AG04450 (cell line): ENCODE measurements around the gene RASSF3. TPM values are rescaled to one million over a fixed set of nuclear protein-coding genes. Genes with fewer than 3 reads are reported as not detected.
A peak's percentile ranks its signal among the peaks of the same experiment; 100 is the strongest.
"Not testable (repeated sequence)": the region's sequence is repeated elsewhere in the genome, so short reads cannot be mapped to it uniquely, and the experiment has no call there.

Experiments used
- CTCF ChIA-PET: fragments of 300-600, 350-600 bp; formaldehyde crosslinking; extraction: SDS; loops from one replicate; lab custom pipeline; 2022; ENCODE audit warnings: antibody characterized with exemption, inconsistent platforms; lab: Charles Lee
- POLR2A ChIA-PET: fragments of 350-600 bp; formaldehyde crosslinking; extraction: SDS; loops from one replicate; lab custom pipeline; 2021; ENCODE audit warnings: antibody characterized with exemption, inconsistent platforms; lab: Yijun Ruan, JAX
- DNase-seq: peaks from one replicate; pipeline ENCODE4 v3.0.0-alpha.2; 2011; ENCODE audit warnings: low read depth, low spot score
- H3K27ac ChIP-seq: one replicate; pipeline ENCODE4 v1.5.1; 2012; ENCODE audit warnings: low read depth, low read length, control low read depth
- H3K27me3 ChIP-seq: one replicate; pipeline ENCODE4 v1.6.0; 2012; ENCODE audit warnings: low read length; ENCODE audit not compliant: control insufficient read depth, insufficient read depth
- H3K4me3 ChIP-seq: 2 replicates; pipeline ENCODE4 v1.5.1; 2011; ENCODE audit warnings: mild to moderate bottlenecking, low read depth, low read length, control low read depth
- H3K9me3 ChIP-seq: 2 replicates; pipeline ENCODE4 v1.5.1; 2012; ENCODE audit warnings: low read length; ENCODE audit not compliant: control insufficient read depth, insufficient read depth
- polyA plus RNA-seq: library from polyadenylated mRNA; depleted of rRNA; stranded (reverse); fragments of >200 nt; gene quantifications from 2 replicates; pipeline ENCODE4 v1.2.3, GENCODE V29; 2011
- TF ChIP-seq, protein P1 (sequence below): IDR thresholded peaks from 2 replicates; pipeline ENCODE4 v1.5.1; 2011; ENCODE audit warnings: low read depth, low read length, control low read depth, inconsistent platforms

The RASSF3 gene
- polyA plus RNA-seq, 1 experiment = 46.7 TPM

DNA sequence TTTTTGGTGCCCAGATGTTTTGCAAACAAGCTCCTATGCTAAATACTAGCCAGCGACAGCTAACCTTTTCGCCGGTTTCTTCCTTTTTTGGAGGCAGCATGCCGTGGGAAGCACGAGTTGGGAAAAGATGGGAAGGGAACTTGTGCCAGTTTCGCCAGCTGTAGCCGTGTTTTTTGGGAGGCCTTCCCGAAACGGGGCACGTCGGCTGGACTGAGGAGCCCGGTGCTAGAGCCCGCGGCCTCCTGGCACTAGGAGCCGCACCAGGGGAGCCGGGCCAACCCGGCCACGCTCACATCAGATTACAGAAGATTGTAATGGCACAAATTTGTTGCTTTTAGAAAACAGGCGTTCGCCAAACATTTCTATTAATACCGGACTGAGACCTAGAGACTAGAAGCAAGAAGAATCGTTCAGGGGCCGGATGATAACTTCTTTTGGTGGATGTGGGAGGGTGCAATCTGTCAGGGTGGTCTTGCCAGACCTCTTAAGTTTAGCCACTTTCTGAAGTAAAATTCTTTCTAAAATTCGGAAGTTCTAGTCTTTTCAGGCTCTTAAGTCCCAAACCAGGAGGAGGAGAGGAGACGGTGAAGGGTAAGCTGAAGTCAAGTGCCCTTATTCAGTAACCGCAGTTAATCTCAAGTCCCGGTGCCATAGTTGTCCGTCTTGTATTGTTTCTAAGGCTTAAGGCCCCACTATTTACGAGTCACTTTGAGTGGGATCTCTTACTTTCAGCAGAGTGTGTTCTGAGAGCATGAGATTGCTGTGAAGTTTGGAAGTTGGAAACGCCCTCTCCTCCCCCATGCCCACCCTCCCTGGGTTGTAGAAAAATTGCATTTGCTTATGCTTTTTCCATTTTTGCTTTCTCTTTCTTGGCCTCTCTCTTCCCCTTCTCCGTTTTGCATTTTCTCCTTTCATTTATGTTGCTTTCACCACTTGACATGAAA lies 1.3 kb downstream of the RASSF3 start:
- Histone ChIP-seq H3K27me3 (no peaks in the 10 kb centered on the region), H3K9me3 (peaks cover 3% of the 10 kb centered on the region; the same call in 1 of the 2 replicates), H3K27ac (peak overlapping the region; percentile 75), H3K4me3 (peak overlapping the region; percentile 90)
- ChIA-PET CTCF (interaction anchor here (0.6 to 2.8 kb wide), 5 partner anchors 33 to 189 kb away, joined by 3 to 17 read pairs (median 3); no protein-coding TSS in a partner anchor), POLR2A (interaction anchor here (0.7 to 3.9 kb wide), 5 partner anchors 14 to 50 kb away, joined by 3 to 15 read pairs (median 6); no protein-coding TSS in a partner anchor)
- no peak for DNase-seq
- TF ChIP-seq, protein P1, sequence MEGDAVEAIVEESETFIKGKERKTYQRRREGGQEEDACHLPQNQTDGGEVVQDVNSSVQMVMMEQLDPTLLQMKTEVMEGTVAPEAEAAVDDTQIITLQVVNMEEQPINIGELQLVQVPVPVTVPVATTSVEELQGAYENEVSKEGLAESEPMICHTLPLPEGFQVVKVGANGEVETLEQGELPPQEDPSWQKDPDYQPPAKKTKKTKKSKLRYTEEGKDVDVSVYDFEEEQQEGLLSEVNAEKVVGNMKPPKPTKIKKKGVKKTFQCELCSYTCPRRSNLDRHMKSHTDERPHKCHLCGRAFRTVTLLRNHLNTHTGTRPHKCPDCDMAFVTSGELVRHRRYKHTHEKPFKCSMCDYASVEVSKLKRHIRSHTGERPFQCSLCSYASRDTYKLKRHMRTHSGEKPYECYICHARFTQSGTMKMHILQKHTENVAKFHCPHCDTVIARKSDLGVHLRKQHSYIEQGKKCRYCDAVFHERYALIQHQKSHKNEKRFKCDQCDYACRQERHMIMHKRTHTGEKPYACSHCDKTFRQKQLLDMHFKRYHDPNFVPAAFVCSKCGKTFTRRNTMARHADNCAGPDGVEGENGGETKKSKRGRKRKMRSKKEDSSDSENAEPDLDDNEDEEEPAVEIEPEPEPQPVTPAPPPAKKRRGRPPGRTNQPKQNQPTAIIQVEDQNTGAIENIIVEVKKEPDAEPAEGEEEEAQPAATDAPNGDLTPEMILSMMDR = no peak

DNA sequence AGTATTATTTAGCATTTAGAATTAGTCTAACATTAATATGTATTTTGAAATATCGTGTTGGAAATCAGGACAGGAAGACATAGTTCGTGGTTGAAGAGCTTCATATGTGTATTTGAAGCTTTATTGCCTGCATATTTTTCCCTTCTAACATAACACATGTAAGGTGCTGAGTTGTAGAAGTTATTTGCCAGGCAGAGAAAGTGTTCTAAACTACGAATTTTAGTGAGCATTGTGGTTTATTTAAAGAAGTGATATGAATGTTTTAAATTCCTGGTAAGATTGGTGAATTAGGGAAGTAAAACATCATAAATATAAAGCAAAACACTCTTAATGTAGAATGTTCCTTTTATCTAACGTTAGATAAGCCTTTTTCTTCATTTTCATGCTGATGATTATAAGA lies 2.5 kb downstream of the RASSF3 start:
- Histone ChIP-seq H3K4me3 (peak overlapping the region; percentile 4; the same call in 1 of the 2 replicates), H3K9me3 (peaks cover 3% of the 10 kb centered on the region; the same call in 1 of the 2 replicates), H3K27me3 (no peaks in the 10 kb centered on the region), H3K27ac (no peak overlapping the region)
- DNase-seq = no peak
- CTCF ChIA-PET = interaction anchor here (1.2 to 2.8 kb wide), 2 partner anchors 63 to 195 kb away, joined by 3 to 17 read pairs; no protein-coding TSS in a partner anchor
- POLR2A ChIA-PET = no interaction called here
- TF ChIP-seq, protein P1 = no peak

DNA sequence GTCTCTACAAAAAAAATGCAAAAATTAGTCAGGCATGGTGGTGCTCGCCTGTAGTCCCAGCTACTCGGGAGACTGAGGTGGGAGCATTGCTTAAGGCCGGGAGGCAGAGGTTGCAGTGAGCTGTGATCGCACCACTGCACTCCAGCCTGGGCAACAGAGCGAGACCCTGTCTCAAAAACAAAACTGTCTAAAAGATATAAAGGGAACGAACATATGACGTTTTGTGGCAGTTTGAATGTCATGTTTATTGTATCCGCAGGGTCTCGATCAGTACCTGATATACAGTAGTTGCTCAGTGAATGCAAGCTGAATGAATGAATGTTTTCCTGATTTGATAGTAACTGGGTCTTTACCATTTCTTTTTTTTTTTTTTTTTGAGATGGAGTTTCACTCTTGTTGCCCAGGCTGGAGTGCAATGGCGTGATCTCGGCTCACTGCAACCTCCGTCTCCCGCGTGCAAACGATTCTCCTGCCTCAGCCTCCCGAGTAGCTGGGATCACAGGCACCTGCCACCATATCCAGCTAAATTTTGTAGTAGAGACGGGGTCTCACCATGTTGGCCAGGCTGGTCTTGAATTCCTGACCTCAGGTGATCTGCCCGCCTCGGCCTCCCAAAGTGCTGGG lies 3.6 kb downstream of the RASSF3 start:
- H3K27me3 ChIP-seq, H3K27ac ChIP-seq, H3K9me3 ChIP-seq, DNase-seq, H3K4me3 ChIP-seq, POLR2A ChIA-PET: not testable (repeated sequence)
- CTCF ChIA-PET = interaction anchor here (0.8 to 1.5 kb wide), 3 partner anchors 64 to 196 kb away, joined by 3 to 7 read pairs (median 3); no protein-coding TSS in a partner anchor

DNA sequence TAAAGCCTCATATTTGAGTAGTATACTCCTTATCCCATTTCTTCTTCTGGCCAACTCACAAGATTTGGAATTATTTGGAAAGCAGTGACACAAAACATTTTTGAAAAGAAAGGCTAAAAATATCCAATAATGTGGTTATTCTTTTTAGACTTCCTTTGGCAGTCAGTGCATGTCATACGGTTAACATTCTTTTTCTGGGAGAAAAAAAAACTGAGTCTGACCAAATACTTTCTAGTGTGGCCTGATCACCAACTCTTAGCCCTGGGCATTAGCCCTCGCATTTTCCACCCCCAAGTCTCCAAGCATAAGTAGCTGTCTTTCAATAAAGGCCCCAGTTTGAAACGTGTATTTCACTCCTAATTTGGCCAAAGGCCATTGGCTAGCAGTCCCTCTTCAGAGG lies 5.9 kb downstream of the RASSF3 start:
- no peak for DNase-seq
- Histone ChIP-seq H3K9me3 (peaks cover under 1% of the 10 kb centered on the region; the same call in 1 of the 2 replicates), H3K27ac (no peak overlapping the region), H3K27me3 (no peaks in the 10 kb centered on the region), H3K4me3 (no peak overlapping the region)
- ChIA-PET CTCF (interaction anchor here (2.6 kb wide), 1 partner anchor 67 kb away, joined by 11 read pairs; no protein-coding TSS in a partner anchor), POLR2A (no interaction called here)
- TF ChIP-seq, protein P1 = no peak

DNA sequence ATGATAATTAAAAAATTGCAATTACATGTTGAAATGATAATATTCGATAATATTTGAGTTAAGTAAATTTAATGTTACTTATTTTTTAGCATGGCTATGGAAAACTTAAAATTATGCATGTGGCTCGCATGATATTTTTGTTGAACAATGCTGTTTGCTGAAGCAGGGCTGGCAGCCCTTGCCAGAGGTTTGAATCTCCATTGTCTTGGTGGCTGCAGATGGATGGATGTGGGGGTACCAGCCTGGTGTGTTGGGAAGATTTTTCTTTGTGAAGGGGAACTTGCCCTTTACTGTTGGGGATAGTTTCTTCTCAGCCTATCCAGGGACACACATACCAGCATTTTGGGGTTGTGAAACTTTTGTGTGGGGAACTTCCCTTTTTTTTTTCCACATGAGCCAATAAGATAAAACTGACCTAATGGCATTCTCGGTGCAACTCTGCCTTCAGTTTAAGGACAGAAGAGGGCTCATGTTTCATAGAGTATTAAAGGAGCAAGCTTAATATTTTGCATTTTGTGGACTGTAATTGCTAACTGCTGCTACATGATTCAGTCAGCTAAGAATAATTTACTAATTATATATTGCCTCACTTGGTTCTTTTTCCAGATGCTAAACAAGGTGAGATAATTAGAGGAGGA lies 8.8 kb downstream of the RASSF3 start:
- Histone ChIP-seq H3K27ac (no peak overlapping the region), H3K9me3 (no peaks in the 10 kb centered on the region), H3K27me3 (no peaks in the 10 kb centered on the region), H3K4me3 (no peak overlapping the region)
- TF ChIP-seq, protein P1 = no peak
- no peak for DNase-seq
- CTCF ChIA-PET = interaction anchor here (0.6 to 3.3 kb wide), 3 partner anchors 69 to 127 kb away, joined by 3 to 12 read pairs (median 4); no protein-coding TSS in a partner anchor
- POLR2A ChIA-PET = no interaction called here
